ENCODE results near the gene NLRP12.

Gene NLRP12

DNA sequence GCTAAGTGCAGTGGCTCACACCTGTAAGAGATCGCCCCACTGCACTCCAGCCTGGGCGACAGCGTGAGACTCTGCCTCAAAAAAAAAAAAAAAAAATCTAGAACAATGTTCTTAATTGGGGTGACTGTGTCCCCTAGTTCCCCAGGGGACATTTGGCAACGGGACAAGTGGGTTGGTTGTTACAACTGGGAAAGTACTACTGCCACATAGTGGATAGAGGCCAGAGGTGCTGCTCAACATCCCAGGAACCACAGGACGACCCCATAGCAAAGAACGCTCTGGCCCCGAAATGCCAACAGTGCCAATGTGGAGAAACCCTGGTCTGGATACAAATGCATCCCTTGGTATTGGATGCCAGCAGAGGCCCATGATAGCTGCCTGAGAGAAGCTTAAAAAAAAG, 11.8 kb downstream of the NLRP12 start:
- DNase-seq (ENCODE audit: low read depth) = no peak
- no peak overlapping the region for H3K4me3 ChIP-seq (ENCODE audit: low read depth, low read length)
- in situ Hi-C loops (cut with HindIII; ENCODE audit: low sequenced_read_pairs) = no loop called here
- TF ChIP-seq, protein P1, sequence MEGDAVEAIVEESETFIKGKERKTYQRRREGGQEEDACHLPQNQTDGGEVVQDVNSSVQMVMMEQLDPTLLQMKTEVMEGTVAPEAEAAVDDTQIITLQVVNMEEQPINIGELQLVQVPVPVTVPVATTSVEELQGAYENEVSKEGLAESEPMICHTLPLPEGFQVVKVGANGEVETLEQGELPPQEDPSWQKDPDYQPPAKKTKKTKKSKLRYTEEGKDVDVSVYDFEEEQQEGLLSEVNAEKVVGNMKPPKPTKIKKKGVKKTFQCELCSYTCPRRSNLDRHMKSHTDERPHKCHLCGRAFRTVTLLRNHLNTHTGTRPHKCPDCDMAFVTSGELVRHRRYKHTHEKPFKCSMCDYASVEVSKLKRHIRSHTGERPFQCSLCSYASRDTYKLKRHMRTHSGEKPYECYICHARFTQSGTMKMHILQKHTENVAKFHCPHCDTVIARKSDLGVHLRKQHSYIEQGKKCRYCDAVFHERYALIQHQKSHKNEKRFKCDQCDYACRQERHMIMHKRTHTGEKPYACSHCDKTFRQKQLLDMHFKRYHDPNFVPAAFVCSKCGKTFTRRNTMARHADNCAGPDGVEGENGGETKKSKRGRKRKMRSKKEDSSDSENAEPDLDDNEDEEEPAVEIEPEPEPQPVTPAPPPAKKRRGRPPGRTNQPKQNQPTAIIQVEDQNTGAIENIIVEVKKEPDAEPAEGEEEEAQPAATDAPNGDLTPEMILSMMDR (IDR thresholded peaks at IDR 0.05; ENCODE audit: low read depth, low read length, missing control alignments) = peak; percentile 29

DNA sequence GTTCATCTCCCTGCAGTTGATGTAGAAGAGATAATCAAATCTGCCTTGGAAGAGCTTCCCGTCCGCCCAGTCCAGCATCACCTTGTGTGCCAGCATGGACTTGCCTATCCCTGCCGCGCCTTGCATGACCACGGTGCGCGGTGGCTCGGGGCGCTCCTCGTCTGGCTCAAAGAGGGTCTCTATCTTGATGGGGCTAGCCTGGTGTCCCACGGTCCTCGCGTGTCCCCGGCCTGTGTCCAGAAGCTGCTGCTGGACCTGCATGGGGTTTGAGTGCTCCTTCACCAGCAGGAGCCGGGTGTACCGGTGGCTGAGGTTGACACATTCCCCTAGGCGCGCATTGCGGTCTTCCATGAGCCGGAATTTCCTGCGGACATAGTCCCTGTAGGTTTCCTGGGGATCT, 13.2 kb downstream of the NLRP12 start:
- TF ChIP-seq, protein P1 (IDR thresholded peaks at IDR 0.05; ENCODE audit: low read depth, low read length, missing control alignments) = no peak

DNA sequence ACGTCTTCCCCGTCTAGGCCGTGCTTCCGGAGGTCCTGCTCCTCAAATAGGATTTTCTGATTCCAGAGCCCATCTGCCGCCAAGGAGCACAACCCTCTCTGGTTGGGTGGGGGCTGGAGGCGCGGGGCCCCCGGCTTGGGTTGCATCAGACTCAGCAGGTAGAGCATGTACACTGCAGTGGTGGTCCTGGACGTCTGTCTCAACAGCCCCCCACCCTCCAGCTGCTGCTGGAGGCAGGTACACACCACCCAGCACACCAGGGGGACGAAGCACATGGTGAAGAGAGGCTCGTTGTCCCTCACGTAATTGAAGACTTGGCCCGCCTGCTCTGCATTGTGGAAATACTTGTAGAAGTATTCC, 13.9 kb downstream of the NLRP12 start:
- TF ChIP-seq, protein P1 (IDR thresholded peaks at IDR 0.05; ENCODE audit: low read depth, low read length, missing control alignments) = no peak
- no peak for DNase-seq (ENCODE audit: low read depth)
- in situ Hi-C loops (cut with HindIII; ENCODE audit: low sequenced_read_pairs) = no loop called here
- no peak overlapping the region for H3K4me3 ChIP-seq (ENCODE audit: low read depth, low read length)

More for the DNA sequence above, 13.2 kb downstream of the NLRP12 start:
- in situ Hi-C loops (cut with HindIII; ENCODE audit: low sequenced_read_pairs) = no loop called here
- DNase-seq (ENCODE audit: low read depth) = no peak
- H3K4me3 ChIP-seq (ENCODE audit: low read depth, low read length) = no peak overlapping the region

DNA sequence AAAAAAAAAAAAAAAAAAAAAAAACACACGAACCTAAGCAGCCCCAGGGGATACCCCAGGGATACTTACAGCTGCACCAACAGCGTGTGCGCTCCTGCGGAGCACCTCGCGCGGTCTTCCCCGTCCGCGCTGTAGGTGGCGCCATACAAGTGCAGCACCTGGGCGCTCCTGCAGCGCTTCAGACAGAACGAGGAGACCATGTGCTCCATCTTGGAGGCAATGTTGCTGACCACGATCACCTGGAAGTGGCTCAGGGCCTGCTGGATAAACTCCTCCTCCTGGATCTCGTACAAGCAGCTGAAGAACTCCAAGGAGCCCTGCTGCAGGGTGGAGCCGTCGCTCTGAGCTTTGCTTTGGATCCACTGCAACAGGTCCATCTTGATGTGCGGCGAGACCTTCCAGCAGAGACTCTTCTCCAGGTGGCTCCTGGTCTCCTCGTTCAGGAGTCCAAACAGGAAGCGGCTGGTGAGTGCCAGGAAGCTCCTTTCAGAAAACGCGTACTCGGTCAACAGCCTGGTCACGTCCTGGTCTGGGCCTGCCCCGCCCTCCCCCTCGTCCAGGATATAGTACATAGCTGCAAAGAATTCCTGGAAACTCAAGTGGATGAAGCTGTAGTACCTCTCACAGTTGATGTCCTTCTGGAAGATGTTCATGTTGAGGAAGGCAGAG, 14.5 kb downstream of the NLRP12 start:
- DNase-seq (ENCODE audit: low read depth) = no peak
- no peak overlapping the region for H3K4me3 ChIP-seq (ENCODE audit: low read depth, low read length)
- TF ChIP-seq, protein P1 (IDR thresholded peaks at IDR 0.05; ENCODE audit: low read depth, low read length, missing control alignments) = peak; percentile 31
- in situ Hi-C loops (cut with HindIII; ENCODE audit: low sequenced_read_pairs) = no loop called here

DNA sequence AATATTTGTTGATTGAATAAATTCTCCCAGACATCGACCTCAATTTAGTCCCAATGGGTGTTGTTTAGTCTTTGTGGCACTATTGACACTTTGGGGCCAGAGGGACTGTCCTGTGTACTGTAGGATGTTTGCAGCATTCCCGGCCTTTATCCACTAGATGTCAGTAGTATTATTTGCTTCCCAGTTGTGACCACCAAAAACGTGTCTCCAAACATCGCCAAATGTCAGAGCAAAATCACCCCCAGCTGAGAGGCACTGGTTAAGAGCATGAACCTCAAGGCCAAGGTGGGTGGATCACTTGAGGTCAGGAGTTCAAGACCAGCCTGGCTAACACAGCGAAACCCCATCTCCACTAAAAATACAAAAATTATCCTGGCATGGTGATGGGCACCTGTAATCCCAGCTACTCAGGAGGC, 15.4 kb downstream of the NLRP12 start:
- peak; percentile 28 for DNase-seq (ENCODE audit: low read depth)
- in situ Hi-C loops (cut with HindIII; ENCODE audit: low sequenced_read_pairs) = no loop called here
- no peak overlapping the region for H3K4me3 ChIP-seq (ENCODE audit: low read depth, low read length)
- TF ChIP-seq, protein P1 (IDR thresholded peaks at IDR 0.05; ENCODE audit: low read depth, low read length, missing control alignments) = peak; percentile 76

DNA sequence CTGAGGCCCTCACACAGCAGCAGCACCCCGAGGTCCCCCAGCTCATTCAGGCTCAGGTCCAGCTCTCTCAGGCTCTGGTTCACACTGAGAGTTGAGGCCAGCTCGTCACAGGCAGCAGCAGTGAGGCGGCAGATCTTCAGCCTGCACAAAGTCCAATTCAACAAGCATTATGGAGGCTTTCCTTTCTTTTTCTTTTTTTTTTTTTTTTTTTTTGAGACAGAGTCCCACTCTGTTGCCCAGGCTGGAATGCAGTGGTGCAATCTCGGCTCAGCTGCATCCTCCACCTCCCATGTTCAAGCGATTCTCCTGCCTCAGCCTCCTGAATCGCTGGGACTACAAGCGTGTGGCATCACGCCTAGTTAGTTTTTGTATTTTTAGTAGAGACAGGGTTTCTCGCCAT, 22.9 kb downstream of the NLRP12 start:
- no peak for DNase-seq (ENCODE audit: low read depth)
- in situ Hi-C loops (cut with HindIII; ENCODE audit: low sequenced_read_pairs) = no loop called here
- TF ChIP-seq, protein P1 (IDR thresholded peaks at IDR 0.05; ENCODE audit: low read depth, low read length, missing control alignments) = no peak
- H3K4me3 ChIP-seq (ENCODE audit: low read depth, low read length) = no peak overlapping the region

Measured in astrocyte of the cerebellum (primary cell).